Prostate gland (tissue), 2 donors: Measurements from ENCODE around the gene RABEPK. TPM values are rescaled to one million over a fixed set of nuclear protein-coding genes. Genes with fewer than 3 reads are reported as not detected.

Experiments used
- DNase-seq: peaks from one replicate; pipeline ENCODE4 v3.0.0-alpha.2; 2019; ENCODE audit warnings: low spot score
- H3K27ac ChIP-seq, 2 donors: fragments of 200-600 bp; sonication (generic); 2 replicates each; pipeline ENCODE4 v1.5.1; 2017 to 2019
- H3K27me3 ChIP-seq: fragments of 200-600 bp; sonication (generic); replicated peaks from 2 replicates; pipeline ENCODE4 v1.5.1; 2019; ENCODE audit not compliant: insufficient read depth
- H3K36me3 ChIP-seq, 2 donors: fragments of 200-600 bp; sonication (generic); 1 replicate in 1 of 2; 2 replicates in 1 of 2; pipeline versions ENCODE4 v1.5.1 to v1.8.1; 2017 to 2019
- H3K4me1 ChIP-seq: fragments of 200-600 bp; sonication (generic); replicated peaks from 2 replicates; pipeline ENCODE4 v1.5.1; 2019
- H3K4me3 ChIP-seq, 2 donors: fragments of 200-600 bp; sonication (generic); 2 replicates each; pipeline ENCODE4 v1.5.1; 2017 to 2019
- H3K9me3 ChIP-seq: fragments of 200-600 bp; sonication (generic); 2 replicates; pipeline ENCODE4 v1.5.1; 2017
- POLR2A ChIP-seq: fragments of 450-650 bp; IDR thresholded peaks from one replicate; pipeline ENCODE4 v1.6.1; 2016; ENCODE audit warnings: antibody characterized with exemption, mild to moderate bottlenecking
- POLR2AphosphoS5 ChIP-seq: sonication (generic); formaldehyde crosslinking; IDR thresholded peaks from one replicate; pipeline ENCODE4 v1.6.1; 2017; ENCODE audit warnings: antibody characterized with exemption
- WGBS: methylation state at CpG from one replicate; pipeline ENCODE4 v1.1.5; 2018; 5-methylcytosine and 5-hydroxymethylcytosine counted together
- intact Hi-C: fragments of 100-400 bp; cut with DNase I; formaldehyde crosslinking; loops from one replicate; pipeline ENCODE4 v1.14.2; 2022
- total RNA-seq, 2 donors: library from RNA; depleted of rRNA; stranded (reverse); fragments of >200 nt; gene quantifications; one replicate each; pipeline ENCODE4 v1.1.0, GENCODE V29; 2016
- TF ChIP-seq, protein P1 (sequence below), 4 experiments: fragments of 200-600 bp in 2 of 4; fragments of 450-650 bp in 2 of 4; sonication (generic) in 2 of 4; IDR thresholded peaks; 1 replicate in 3 of 4; 2 replicates in 1 of 4; pipeline ENCODE4 v1.5.1; 2016 to 2019; ENCODE audit warnings: antibody characterized with exemption in 4 of 4, mild to moderate bottlenecking in 2 of 4, moderate library complexity in 2 of 4

RABEPK gene
- total RNA-seq, 2 donors from 2014 or later = 13.3 to 14.2 TPM

DNA sequence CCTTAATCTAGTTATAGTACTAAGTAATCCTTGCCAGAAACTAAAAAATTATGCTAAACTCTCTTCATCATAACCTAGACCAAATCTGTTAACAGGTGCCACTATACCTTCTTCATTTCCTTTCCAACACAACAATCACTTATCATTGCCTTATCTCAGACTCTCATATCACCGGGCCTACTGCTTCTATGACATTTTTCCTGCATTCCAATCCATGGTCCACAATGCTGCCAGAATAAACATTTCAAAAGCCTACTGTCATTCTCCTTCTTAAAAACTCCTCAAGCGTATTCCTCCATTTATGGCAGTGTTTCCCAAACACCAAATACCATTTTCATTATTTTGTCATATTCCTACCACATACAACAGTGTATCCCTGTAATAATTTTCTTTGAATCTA, 17.3 kb upstream of the RABEPK start:
- Histone ChIP-seq H3K9me3 (no peaks in the 10 kb centered on the region), H3K4me3 (no peak overlapping the region), H3K36me3 (no peaks in the 10 kb centered on the region), H3K27me3 (no peaks in the 10 kb centered on the region), H3K27ac (no peak overlapping the region), H3K4me1 (no peaks in the 10 kb centered on the region)
- TF ChIP-seq POLR2AphosphoS5 (no peak), POLR2A (no peak)
- TF ChIP-seq, protein P1, sequence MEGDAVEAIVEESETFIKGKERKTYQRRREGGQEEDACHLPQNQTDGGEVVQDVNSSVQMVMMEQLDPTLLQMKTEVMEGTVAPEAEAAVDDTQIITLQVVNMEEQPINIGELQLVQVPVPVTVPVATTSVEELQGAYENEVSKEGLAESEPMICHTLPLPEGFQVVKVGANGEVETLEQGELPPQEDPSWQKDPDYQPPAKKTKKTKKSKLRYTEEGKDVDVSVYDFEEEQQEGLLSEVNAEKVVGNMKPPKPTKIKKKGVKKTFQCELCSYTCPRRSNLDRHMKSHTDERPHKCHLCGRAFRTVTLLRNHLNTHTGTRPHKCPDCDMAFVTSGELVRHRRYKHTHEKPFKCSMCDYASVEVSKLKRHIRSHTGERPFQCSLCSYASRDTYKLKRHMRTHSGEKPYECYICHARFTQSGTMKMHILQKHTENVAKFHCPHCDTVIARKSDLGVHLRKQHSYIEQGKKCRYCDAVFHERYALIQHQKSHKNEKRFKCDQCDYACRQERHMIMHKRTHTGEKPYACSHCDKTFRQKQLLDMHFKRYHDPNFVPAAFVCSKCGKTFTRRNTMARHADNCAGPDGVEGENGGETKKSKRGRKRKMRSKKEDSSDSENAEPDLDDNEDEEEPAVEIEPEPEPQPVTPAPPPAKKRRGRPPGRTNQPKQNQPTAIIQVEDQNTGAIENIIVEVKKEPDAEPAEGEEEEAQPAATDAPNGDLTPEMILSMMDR (IDR thresholded peaks at IDR 0.05) = no peak
- intact Hi-C loops = no loop called here
- DNase-seq = no peak
- 52% methylated on average over 2 of the region's 2 CpGs for WGBS

- no peak for TF ChIP-seq POLR2A
- TF ChIP-seq POLR2AphosphoS5 = no peak
- TF ChIP-seq, protein P1 (IDR thresholded peaks at IDR 0.05) = no peak
- Histone ChIP-seq H3K9me3 (no peaks in the 10 kb centered on the region), H3K4me3 (no peak overlapping the region), H3K27me3 (no peaks in the 10 kb centered on the region), H3K27ac (no peak overlapping the region), H3K4me1 (no peaks in the 10 kb centered on the region), H3K36me3 (no peaks in the 10 kb centered on the region)
- DNase-seq = no peak
- intact Hi-C loops = no loop called here
- 81% methylated on average over 2 of the region's 2 CpGs for WGBS
Measured at GRCh38 chr9:125183561-125183960, 16.8 kb upstream of the RABEPK start.

DNA sequence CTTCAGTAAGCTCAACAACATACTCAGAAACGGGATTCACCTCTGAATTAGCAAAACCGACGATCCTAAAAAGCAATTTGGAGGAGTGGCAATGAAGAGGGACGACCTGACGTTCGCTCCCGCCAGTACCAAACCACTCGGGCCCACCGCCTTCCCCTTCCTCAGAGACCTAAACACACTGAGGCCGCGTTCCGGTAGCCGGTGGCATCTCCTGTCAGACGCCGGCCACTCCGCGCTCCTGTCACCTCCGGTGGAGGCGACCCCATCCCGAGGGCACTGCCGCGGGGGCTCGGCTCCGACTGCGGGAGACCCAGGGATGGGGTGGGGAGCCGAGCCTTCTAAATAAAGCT, 11.4 kb upstream of the RABEPK start:
- intact Hi-C loops = no loop called here
- WGBS = 2% methylated on average over 22 of the region's 26 CpGs
- H3K27ac ChIP-seq = peak overlapping the region; percentile 82 to 85
- no peaks in the 10 kb centered on the region for H3K36me3 ChIP-seq
- TF ChIP-seq POLR2A = no peak
- TF ChIP-seq, protein P1 (IDR thresholded peaks at IDR 0.05) = no peak
- H3K27me3 ChIP-seq = no peaks in the 10 kb centered on the region
- no peaks in the 10 kb centered on the region for H3K9me3 ChIP-seq
- H3K4me1 ChIP-seq = no peaks in the 10 kb centered on the region
- DNase-seq = peak; percentile 8
- peak overlapping the region; percentile 86 to 88 for H3K4me3 ChIP-seq

- H3K4me3 ChIP-seq = peak within 1 kb of the TSS; percentile 86 to 88
- no peaks in the 10 kb centered on the region for H3K27me3 ChIP-seq
- H3K9me3 ChIP-seq = no peaks in the 10 kb centered on the region
- no peaks in the 10 kb centered on the region for H3K4me1 ChIP-seq
- H3K36me3 ChIP-seq = no peaks in the 10 kb centered on the region
- WGBS = under 1% methylated on average over 70 of the region's 82 CpGs
- H3K27ac ChIP-seq = peak within 1 kb of the TSS; percentile 82 to 85
- TF ChIP-seq POLR2AphosphoS5 (peak; percentile 95), POLR2A (peak; percentile 63)
- TF ChIP-seq, protein P1 (IDR thresholded peaks at IDR 0.05) = peak; percentile 48 to 91 (median 70)
- intact Hi-C loops = loop anchor here (5.0 kb wide), 1 partner anchor 247 kb away; the partner anchor contains the start of gene GOLGA1
- peak; percentile 95 for DNase-seq
Measured at GRCh38 chr9:125189361-125190289, 10.7 kb upstream of the RABEPK start, which contains the start of gene PPP6C. TSS of gene PPP6C (minus strand) at chr9:125189803. CDS start at chr9:125189718, 85 bp downstream.
